GM18873 (cell line): ENCODE data around the gene ATPAF1.

Experiments
- ATAC-seq: cut with Tn5 transposase; IDR thresholded peaks from one replicate; pipeline ENCODE4 v1.9.1; 2021; ENCODE audit warnings: mild to moderate bottlenecking, moderate library complexity, moderate number of reproducible peaks; ENCODE audit not compliant: unreplicated experiment, low FRiP score

Gene ATPAF1

DNA sequence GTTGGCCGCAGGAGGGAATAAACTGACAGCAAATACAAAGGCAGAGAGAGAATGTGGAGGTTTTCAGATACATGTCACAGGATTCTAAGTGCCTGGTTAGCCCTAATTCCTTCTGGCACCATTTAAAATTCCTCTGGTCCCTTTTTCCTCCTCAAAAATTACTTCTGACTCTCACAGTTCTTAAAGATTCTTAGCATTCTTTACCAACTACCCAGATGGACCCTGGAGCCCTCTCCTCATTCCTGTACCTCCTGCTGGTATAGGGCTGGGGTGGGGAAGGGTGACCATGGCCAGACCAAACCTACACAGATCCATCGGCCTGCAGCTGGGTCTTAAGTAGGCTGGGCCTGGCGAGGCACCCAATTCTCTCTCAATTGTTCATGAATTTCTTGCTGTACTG is 71.3 kb downstream of the ATPAF1 start:
- no peak for ATAC-seq

DNA sequence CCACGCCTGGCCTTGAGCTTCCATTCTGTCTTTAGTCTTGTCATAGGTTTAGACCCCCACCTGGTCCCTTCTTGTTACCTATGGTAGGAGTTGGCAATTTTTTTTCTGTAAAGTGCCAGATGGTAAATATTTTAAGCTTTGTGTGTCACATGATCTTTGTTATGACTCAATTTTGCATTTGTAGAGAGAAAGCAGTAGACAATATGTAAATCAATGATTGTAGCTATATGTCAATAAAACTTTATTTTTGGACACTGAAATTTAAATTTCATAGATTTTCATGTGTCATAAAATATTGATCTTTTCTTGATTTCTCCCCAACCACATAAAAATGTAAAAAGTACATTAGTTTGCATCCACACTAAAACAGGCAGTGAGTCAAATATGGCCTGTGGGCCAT is 72.1 kb downstream of the ATPAF1 start:
- no peak for ATAC-seq

DNA sequence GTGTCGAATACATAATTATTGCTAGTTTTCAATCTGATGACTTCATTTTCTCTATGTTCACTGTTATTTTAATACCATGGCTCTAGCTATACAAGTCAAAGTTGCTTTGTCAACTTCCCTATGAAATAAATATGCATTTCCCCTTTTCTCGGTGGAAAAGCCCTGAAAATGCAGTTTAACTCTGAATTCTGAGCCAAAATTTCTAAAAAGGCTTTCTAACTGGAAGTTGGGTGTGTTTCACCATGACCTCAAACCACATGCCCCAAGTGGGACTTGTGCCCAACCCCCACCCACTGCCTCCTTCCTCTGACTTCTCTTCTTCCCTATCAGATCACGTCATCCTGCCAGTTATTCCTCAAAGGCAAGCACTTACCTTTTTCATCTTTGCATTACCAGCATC is 73.0 kb downstream of the ATPAF1 start:
- no peak for ATAC-seq

- no peak for ATAC-seq
These were observed 74.1 kb downstream of the ATPAF1 start for GRCh38 chr1:46594063-46594462.

GRCh38 chr1:46592823-46593222 is 75.3 kb downstream of the ATPAF1 start:
- ATAC-seq = no peak

GRCh38 chr1:46589529-46589928 is 78.6 kb downstream of the ATPAF1 start:
- ATAC-seq = no peak

DNA sequence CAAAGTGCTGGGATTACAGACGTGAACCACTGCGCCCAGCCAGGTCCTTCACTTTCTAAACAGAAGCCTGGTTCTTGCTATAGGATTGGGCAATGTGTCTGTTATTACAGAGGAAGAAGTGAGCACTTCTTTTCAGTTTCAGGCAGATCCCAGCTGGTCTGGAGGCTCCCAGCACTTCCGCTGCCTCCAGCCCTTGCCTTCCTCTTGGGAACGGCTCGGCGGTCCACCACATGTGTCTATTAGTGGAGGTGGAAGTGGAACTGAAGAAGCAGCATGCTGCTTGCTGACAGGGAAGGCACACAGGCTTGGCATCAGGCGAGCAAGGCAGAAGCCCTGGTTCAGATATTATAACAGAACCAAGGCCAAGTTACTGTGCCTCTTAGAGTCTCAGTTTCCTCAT is 81.1 kb downstream of the ATPAF1 start:
- no peak for ATAC-seq

DNA sequence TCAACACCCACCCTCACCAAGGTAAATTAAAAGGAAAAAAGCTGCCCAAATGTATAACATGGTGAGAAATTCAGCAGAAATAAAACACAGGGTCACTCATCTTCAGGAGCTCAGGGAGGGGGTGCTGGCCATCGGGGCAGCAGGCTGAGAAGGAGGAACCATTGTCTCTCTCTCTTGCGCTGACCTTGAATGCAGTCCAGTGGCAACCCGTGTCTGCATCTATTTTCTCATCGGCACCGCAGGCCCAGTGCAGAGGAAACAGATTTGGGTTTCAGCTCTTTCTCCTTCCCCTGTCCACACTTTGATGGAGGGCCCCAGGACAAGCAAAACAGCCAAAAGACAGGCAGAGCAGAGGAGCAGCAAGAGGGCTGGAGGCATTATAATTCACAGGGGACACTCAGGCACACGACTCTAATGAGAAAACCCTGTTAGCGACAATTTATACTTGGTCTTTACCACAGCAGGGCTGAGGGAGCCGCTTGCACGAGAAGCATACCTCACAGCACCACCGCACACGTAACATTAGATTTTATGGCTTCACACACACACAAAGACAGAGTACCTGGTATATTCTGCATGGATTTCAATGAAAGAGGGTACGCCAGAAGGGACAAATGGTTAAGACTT is 82.7 kb downstream of the ATPAF1 start:
- no peak for ATAC-seq

DNA sequence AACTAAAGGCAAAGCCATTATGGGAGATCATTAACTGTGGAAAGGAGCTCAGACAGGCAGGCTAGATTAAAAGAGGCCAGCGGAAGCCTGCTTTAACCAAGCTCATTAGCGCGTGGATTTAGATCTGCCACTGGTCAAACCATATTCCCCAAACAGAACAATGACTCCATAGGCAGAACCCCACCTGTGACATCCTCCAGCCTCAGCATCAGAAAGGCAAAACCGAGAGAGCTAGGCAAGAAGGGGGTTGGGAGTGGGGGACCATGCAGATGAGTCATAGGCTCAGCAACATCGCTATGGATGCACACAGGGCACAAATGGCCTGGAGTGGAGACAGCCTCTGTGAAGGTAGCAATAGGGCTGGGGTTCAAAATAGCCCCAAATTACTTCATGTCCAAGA is 84.7 kb downstream of the ATPAF1 start:
- no peak for ATAC-seq

DNA sequence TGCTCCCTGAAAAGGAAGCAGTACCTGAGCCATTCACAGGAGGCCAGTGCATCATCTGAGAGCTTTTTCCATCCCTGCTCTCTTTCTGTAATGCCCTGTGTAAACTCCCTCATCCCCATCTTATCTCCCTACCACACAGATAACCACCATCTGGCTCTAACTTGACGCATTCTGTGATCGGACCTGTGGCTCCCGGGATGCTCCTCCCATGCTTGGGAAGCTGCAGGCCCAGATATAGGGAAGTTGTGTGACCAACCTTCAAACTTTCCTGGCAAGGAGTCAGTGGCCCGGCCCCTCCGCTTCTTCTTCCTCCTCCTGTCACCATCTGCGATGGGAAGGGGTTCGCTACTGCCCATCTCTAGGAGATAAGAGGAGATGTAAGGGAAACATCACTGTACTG is 85.2 kb downstream of the ATPAF1 start:
- no peak for ATAC-seq
